ENCODE results near the gene PLA2G5.
A peak's percentile ranks its signal among the peaks of the same experiment; 100 is the strongest.

Gene PLA2G5

GRCh38 chr1:20095564-20096434, 25.8 kb downstream of the PLA2G5 start:
- TF ChIP-seq CTCF (IDR thresholded peaks at IDR 0.05; ENCODE audit: insufficient read depth, low read depth, low read length, missing control alignments) = no peak
- no peak overlapping the region for H3K4me3 ChIP-seq (ENCODE audit: low read length)
- peak; percentile 17 for DNase-seq (ENCODE audit: low read depth)

GRCh38 chr1:20096840-20097447, 26.9 kb downstream of the PLA2G5 start:
- H3K4me3 ChIP-seq (ENCODE audit: low read length) = no peak overlapping the region
- no peak for TF ChIP-seq CTCF (IDR thresholded peaks at IDR 0.05; ENCODE audit: insufficient read depth, low read depth, low read length, missing control alignments)
- no peak for DNase-seq (ENCODE audit: low read depth)

- no peak for TF ChIP-seq CTCF (IDR thresholded peaks at IDR 0.05; ENCODE audit: insufficient read depth, low read depth, low read length, missing control alignments)
- no peak for DNase-seq (ENCODE audit: low read depth)
- no peak overlapping the region for H3K4me3 ChIP-seq (ENCODE audit: low read length)
Observed at GRCh38 chr1:20099533-20099932, 29.5 kb downstream of the PLA2G5 start.

GRCh38 chr1:20100632-20101355, 30.8 kb downstream of the PLA2G5 start:
- peak; percentile 65 for DNase-seq (ENCODE audit: low read depth)
- no peak overlapping the region for H3K4me3 ChIP-seq (ENCODE audit: low read length)
- TF ChIP-seq CTCF (IDR thresholded peaks at IDR 0.05; ENCODE audit: insufficient read depth, low read depth, low read length, missing control alignments) = peak; percentile 81

GRCh38 chr1:20102875-20103274, 32.9 kb downstream of the PLA2G5 start:
- DNase-seq (ENCODE audit: low read depth) = peak; percentile 81
- no peak for TF ChIP-seq CTCF (IDR thresholded peaks at IDR 0.05; ENCODE audit: insufficient read depth, low read depth, low read length, missing control alignments)
- no peak overlapping the region for H3K4me3 ChIP-seq (ENCODE audit: low read length)

- TF ChIP-seq CTCF (IDR thresholded peaks at IDR 0.05; ENCODE audit: insufficient read depth, low read depth, low read length, missing control alignments) = no peak
- no peak overlapping the region for H3K4me3 ChIP-seq (ENCODE audit: low read length)
- peak; percentile 49 for DNase-seq (ENCODE audit: low read depth)
Observed at GRCh38 chr1:20105856-20106255, 35.9 kb downstream of the PLA2G5 start.
